DOHH2 (cell line): ENCODE results near the gene SMDT1.

Experiments
- EZH2phosphoT487 ChIP-seq: fragments of 200-600 bp; sonication (generic); IDR thresholded peaks from 2 replicates; pipeline ENCODE4 v1.6.1; 2017; ENCODE audit warnings: borderline replicate concordance, mild to moderate bottlenecking, antibody characterized with exemption, low read length, moderate library complexity, mixed read lengths
- TF ChIP-seq, protein P1 (sequence below): fragments of 200-600 bp; sonication (generic); IDR thresholded peaks from one replicate; pipeline ENCODE4 v1.5.1; 2014; ENCODE audit warnings: antibody characterized with exemption, mild to moderate bottlenecking, low read depth, low read length; ENCODE audit not compliant: poor library complexity, severe bottlenecking

DNA sequence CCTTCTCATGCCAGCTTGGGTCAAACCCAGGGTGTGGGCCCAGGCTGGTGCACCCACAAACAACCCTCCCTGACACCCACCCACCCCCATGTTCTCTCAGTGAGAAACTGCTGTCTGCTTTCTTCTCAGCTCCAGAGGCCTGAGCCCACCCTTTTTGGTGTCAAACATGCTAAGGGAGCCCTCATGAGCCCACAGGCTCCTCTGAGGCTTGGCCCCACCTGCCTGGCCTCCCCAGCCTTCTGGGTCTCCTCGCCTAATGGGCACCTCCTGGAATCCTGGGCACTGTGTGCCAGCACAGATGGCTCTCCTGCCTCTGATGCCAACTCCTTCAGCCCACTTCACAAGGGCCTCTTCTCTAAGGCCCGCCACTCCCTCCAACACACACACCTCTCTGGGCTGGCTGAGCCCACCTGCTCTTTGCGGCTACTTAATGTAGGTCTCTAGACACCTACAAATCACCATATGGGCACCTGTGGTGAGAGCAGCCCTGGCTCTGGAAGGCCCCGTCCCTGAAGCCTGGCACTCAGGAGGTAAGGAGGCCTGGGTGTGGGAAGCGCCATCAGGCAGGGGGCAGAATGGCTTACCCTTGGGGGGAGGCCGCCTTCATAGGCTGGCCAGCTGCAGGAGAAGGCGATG, 13.3 kb upstream of the SMDT1 start:
- TF ChIP-seq, protein P1, sequence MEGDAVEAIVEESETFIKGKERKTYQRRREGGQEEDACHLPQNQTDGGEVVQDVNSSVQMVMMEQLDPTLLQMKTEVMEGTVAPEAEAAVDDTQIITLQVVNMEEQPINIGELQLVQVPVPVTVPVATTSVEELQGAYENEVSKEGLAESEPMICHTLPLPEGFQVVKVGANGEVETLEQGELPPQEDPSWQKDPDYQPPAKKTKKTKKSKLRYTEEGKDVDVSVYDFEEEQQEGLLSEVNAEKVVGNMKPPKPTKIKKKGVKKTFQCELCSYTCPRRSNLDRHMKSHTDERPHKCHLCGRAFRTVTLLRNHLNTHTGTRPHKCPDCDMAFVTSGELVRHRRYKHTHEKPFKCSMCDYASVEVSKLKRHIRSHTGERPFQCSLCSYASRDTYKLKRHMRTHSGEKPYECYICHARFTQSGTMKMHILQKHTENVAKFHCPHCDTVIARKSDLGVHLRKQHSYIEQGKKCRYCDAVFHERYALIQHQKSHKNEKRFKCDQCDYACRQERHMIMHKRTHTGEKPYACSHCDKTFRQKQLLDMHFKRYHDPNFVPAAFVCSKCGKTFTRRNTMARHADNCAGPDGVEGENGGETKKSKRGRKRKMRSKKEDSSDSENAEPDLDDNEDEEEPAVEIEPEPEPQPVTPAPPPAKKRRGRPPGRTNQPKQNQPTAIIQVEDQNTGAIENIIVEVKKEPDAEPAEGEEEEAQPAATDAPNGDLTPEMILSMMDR = no peak
- TF ChIP-seq EZH2phosphoT487 = no peak
